Measurements from ENCODE around the gene SERAC1. TPM values are rescaled to one million over a fixed set of nuclear protein-coding genes. Genes with fewer than 3 reads are reported as not detected.
A peak's percentile ranks its signal among the peaks of the same experiment; 100 is the strongest.
"Not testable (repeated sequence)": the region's sequence is repeated elsewhere in the genome, so short reads cannot be mapped to it uniquely, and the experiment has no call there.

Gene SERAC1
- total RNA-seq, result 1 to 10 TPM; 5.1 to 6.3 TPM

DNA sequence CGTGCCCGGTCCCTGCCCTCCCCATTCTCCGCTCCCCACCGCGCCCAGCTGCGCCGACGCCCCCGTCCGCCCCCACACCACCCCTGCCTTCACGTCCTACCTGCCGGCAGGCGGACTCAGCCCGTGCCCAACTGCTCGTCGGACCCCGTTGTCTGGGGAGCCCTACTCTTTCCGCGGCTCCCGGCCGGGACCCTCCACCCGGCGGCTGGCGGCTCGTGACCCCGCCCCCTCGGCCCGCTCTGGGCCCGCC, at the start of gene SERAC1:
SERAC1 (minus strand) TSS at position 223 of the 250 bp plus-strand sequence. CDS start 9,899 bp downstream, outside the sequence.
- Mint-ChIP-seq H3K36me3 (peaks cover 9% of the 10 kb centered on the region), H3K4me3 (peak within 1 kb of the TSS; percentile 93), H3K4me1 (peaks cover 29% of the 10 kb centered on the region), H3K27me3 (no peaks in the 10 kb centered on the region), H3K9me3 (ENCODE audit: low read depth) (no peaks in the 10 kb centered on the region), H3K27ac (peak within 1 kb of the TSS; percentile 97)
- ATAC-seq (peak; percentile 64), DNase-seq (no peak)
- CTCF ChIA-PET, result interaction anchor here (1.8 kb wide), 1 partner anchor 27 kb away, joined by 4 read pairs; no protein-coding TSS in a partner anchor

DNA sequence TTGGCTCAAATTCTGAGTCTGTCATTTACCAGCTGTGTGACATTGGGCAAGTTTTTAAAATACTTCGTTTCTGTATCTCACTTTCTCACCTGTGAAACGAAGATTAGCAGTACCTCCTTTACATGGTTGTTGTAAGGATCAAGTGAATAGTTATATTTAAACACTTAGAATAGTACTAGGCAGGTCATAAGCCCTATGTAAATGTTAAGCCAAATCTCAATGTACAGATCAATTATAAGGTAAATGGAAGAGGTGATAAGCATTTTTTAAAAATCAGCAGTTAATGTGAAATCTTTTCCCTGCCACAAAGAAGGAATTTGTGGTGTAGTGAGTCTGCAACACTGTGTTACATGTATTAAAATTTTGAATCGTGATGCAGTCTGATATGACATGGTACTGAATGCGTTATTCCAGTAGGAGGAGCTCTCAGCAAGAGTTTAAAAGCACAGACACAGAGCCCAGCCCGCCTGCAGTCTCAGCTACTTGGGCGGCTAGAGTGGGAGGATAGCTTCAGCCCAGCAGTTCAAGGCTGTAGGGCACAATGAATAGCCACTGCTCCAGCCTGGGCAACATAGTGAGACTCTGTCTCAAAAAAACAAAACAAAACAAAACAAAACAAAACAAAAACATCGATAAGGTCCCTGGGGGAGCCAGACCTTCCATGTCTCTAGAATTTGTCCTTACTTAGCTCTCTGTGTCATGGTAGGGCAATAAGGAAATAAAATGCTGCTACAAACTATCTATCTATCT, 46.0 kb upstream of the SERAC1 start:
- Mint-ChIP-seq H3K4me3 (no peak overlapping the region), H3K9me3 (ENCODE audit: low read depth) (no peaks in the 10 kb centered on the region), H3K4me1 (peaks cover 22% of the 10 kb centered on the region), H3K27me3 (no peaks in the 10 kb centered on the region), H3K27ac (peak overlapping the region; percentile 36), H3K36me3 (no peaks in the 10 kb centered on the region)
- ATAC-seq, result peak; percentile 96
- peak; percentile 74 for DNase-seq
- CTCF ChIA-PET, result interaction anchor here (0.5 to 3.2 kb wide), 49 partner anchors 9 to 794 kb away, joined by 3 to 23 read pairs (median 4); partner anchors contain the start of gene DYNLT1

DNA sequence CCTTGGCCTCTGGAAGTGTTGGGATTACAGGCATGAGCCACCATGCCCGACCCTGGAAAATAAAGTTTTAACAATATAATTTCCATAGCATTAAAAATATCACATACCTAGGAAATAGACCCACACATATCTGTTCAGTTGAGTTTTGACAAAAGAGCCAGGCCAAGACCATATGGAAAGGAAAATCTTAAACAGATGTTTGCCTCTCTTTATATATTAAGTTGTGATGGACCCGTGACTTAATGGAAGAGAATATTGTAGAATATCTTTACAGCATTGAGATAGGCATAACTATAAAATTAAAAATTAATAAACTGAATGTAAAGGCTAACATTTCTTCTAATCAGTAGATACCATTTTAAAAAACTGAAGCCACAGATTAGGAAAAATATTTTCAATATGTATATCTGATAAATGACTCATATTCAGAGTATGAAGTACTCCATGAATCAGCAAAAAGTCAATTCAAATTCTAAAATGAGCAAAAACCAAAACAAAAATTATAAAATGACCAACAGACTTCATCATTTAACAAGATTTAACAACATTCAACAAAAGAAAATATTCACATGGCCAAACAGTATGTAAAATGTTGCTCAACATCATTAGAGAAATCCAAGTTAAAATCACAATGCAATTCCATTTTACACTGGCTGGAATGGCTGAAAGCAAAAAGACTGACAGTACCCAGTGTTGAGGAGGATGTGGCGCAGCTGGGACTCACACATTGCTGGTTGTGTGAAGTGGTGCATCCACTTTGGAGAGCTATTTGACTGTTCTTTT, 43.4 kb upstream of the SERAC1 start:
- Mint-ChIP-seq H3K9me3 (ENCODE audit: low read depth) (no peaks in the 10 kb centered on the region), H3K36me3 (peaks cover 4% of the 10 kb centered on the region), H3K4me3 (no peak overlapping the region), H3K4me1 (peaks cover 47% of the 10 kb centered on the region), H3K27ac (peak overlapping the region; percentile 83), H3K27me3 (no peaks in the 10 kb centered on the region)
- CTCF ChIA-PET, result interaction anchor here (0.7 to 1.6 kb wide), 4 partner anchors 10 to 21 kb away, joined by 3 to 5 read pairs (median 3); no protein-coding TSS in a partner anchor
- peak; percentile 40 for ATAC-seq
- peak; percentile 80 for DNase-seq

DNA sequence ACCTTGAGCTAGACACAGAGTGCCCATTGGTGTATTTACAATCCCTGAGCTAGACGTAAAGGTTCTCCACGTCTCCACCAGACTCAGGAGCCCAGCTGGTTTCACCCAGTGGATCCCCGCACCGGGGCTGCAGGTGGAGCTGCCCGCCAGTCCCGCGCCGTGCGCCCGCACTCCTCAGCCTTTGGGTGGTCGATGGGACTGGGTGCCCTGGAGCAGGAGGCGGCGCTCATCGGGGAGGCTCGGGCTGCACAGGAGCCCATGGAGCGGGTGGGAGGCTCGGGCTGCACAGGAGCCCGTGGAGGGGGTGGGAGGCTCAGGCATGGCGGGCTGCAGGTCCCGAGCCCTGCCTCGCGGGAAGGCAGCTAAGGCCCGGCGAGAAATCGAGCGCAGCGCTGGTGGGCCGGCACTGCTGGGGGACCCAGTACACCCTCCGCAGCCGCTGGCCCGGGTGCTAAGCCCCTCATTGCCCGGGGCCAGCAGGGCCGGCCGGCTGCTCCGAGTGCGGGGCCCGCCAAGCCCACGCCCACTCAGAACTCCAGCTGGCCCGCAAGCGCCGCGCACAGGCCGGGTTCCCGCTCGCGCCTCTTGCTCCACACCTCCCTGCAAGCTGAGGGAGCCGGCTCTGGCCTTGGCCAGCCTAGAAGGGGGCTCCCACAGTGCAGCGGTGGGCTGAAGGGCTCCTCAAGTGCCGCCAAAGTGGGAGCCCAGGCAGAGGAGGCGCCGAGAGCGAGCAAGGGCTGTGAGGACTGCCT, 41.7 kb upstream of the SERAC1 start:
- not testable (repeated sequence) for H3K27ac Mint-ChIP-seq; H3K4me3 Mint-ChIP-seq; DNase-seq; H3K36me3 Mint-ChIP-seq; ATAC-seq; H3K27me3 Mint-ChIP-seq; H3K9me3 Mint-ChIP-seq (ENCODE audit: low read depth)
- CTCF ChIA-PET, result interaction anchor here (0.6 to 1.5 kb wide), 2 partner anchors 24 to 197 kb away, joined by 3 read pairs; no protein-coding TSS in a partner anchor
- peaks cover 59% of the 10 kb centered on the region for H3K4me1 Mint-ChIP-seq

DNA sequence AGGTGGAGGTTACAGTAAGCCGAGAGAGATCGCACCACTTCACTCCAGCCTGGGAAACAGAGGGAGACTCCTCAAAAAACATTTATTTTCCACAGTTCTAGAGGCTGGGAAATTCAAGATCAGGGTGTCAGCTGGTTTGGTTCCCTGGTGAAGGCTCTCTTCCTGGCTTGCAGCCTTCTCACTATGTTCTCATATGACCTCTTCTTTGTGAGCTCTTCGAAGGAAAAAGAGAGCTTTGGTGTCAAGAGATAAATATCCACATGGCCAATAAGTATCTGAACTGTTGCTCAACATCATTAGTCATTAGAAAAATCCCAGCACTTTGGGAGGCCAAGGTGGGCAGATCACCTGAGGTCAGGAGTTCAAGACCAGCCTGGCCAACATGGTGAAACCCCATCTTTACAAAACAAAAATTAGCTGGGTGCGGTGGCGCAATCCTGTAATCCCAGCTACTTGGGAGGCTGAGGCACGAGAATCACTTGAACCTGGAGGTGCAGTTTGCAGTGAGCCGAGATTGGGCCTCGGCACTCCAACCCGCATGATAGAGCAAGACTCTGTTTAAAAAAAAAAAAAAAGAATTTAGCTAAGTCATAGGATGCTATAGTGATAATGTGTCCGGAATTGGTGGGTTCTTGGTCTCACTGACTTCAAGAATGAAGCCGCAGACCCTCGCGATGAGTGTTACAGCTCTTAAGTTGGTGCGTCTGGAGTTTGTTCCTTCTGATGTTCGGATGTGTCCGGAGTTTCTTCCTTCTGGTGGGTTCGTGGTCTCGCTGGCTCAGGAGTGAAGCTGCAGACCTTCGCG, 40.4 kb upstream of the SERAC1 start:
- not testable (repeated sequence) for H3K9me3 Mint-ChIP-seq (ENCODE audit: low read depth); H3K36me3 Mint-ChIP-seq; DNase-seq; H3K27me3 Mint-ChIP-seq; ATAC-seq
- peaks cover 52% of the 10 kb centered on the region for H3K4me1 Mint-ChIP-seq
- peak overlapping the region; percentile 91 for H3K27ac Mint-ChIP-seq
- H3K4me3 Mint-ChIP-seq, result peak overlapping the region; percentile 19
- CTCF ChIA-PET, result interaction anchor here (0.9 to 1.5 kb wide), 4 partner anchors 25 to 436 kb away, joined by 3 read pairs; partner anchors contain the start of gene DYNLT1

DNA sequence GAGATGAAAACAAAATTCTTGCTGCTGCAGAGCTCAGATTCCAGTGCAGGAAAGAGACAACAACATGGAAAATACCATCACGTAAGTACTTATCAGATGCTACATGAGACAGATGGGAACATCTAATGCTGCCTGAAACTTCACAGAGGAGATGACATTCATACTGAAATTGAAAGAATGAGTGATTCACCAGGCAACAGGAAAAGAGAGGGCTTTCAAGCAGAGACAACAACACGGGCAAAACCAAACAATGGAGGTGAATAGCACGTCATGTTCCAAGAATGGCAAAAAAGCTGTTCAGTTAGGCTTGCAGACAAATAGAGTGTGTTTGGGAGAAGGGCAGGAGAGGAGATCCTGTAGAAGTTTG, 39.3 kb upstream of the SERAC1 start:
- CTCF ChIA-PET, result interaction anchor here (1.1 to 2.7 kb wide), 3 partner anchors 13 to 83 kb away, joined by 3 to 5 read pairs (median 4); no protein-coding TSS in a partner anchor
- Mint-ChIP-seq H3K36me3 (peaks cover 4% of the 10 kb centered on the region), H3K4me1 (peaks cover 52% of the 10 kb centered on the region), H3K27me3 (no peaks in the 10 kb centered on the region), H3K4me3 (peak overlapping the region; percentile 56), H3K27ac (peak overlapping the region; percentile 91), H3K9me3 (ENCODE audit: low read depth) (no peaks in the 10 kb centered on the region)
- peak; percentile 73 for DNase-seq
- ATAC-seq, result peak; percentile 94

DNA sequence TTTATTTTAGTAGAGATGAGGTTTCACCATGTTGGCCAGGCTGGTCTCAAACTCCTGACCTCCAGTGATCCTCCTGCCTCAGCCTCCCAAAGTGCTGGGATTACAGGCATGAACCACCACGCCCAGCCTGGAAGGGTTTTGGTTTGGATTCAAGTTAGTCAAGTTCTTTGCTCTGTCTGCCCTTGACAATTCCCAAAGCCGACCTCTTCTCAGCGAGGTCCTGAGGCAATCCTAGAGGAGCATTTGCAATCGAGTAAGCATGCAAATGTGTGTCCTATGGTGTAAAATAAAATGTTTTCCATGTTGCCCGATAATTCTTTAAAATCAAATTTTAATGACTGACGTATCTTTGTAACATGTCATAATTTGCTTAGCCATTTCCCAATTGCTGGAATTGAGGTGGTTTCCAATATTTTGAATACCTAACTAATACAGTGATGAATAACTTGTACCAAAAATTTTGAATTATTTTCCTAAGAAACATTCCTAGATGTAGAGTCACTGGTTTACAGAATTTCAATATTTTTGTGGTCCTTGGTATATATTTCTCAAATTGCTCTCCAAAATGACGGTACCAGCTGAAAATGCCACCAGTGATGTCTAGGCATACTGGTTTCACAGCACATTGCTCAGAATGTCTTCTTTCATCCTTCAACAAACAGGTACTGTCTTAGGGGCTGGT, 38.8 kb upstream of the SERAC1 start:
- CTCF ChIA-PET, result interaction anchor here (1.1 to 2.7 kb wide), 7 partner anchors 7 to 181 kb away, joined by 3 to 8 read pairs (median 5); no protein-coding TSS in a partner anchor
- Mint-ChIP-seq H3K4me1 (peaks cover 49% of the 10 kb centered on the region), H3K4me3 (peak overlapping the region; percentile 56), H3K27ac (peak overlapping the region; percentile 91), H3K9me3 (ENCODE audit: low read depth) (no peaks in the 10 kb centered on the region), H3K36me3 (peaks cover 4% of the 10 kb centered on the region), H3K27me3 (no peaks in the 10 kb centered on the region)
- ATAC-seq (no peak), DNase-seq (no peak)

DNA sequence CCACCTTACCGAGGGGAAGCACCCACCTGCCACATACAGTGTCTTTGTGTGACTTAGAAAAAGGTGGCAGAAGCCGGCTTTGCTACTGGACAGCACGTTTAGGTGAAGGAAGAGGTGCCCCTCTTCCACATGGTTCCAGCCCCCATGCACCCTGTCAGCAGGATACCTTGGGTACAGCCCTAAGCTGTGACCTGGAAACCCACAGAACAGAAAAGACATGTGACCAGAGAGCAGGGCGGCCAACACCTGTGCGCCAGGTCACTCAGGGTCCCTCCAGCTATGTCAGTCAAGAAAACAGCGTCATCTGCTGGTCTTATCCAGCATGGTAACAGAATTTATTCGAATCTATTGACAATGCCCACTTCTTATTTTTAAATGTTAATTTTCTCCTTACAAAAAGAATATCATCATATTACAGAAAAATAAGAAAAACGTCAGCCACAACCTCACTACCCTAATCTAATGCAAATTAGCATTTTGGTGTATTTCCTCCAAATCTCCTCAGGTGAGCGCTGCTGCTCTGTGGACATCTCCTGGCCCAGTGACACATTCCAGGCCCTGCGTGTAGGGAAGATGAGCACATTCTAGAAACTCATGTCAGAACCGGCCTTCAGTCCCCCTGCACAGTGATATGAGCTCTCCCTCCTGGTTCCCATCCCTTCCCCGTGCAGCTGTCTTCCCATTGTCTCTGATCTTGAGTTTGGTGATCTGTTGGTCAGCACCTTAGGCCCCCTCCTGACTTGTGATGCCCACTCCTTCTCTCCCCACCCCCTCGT, 37.3 kb upstream of the SERAC1 start:
- H3K9me3 Mint-ChIP-seq (ENCODE audit: low read depth), result no peaks in the 10 kb centered on the region
- H3K27me3 Mint-ChIP-seq, result no peaks in the 10 kb centered on the region
- DNase-seq (no peak), ATAC-seq (no peak)
- H3K27ac Mint-ChIP-seq, result no peak overlapping the region
- CTCF ChIA-PET, result interaction anchor here (1.1 to 2.7 kb wide), 10 partner anchors 9 to 485 kb away, joined by 3 to 8 read pairs (median 5); no protein-coding TSS in a partner anchor
- H3K4me3 Mint-ChIP-seq, result no peak overlapping the region
- H3K36me3 Mint-ChIP-seq, result peaks cover 4% of the 10 kb centered on the region
- H3K4me1 Mint-ChIP-seq, result peaks cover 47% of the 10 kb centered on the region

DNA sequence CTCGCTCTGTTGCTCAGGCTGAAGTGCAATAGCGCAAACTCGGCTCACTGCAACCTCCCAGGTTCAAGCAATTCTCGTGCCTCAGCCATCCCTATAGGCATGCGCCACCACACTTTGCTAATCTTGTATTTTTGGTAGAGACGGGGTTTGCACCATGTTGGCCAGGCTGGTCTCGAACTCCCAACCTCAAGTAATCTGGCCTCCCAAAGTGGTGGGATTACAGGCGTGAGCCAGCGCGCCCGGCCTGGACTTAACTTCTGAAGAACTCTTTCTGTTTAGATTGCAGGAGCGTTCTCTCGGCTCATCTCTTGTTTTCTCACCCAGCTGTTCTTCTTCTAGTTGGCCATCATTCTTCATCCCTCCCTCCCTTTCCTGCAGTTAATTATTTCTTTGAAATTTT, 30.4 kb upstream of the SERAC1 start:
- H3K36me3 Mint-ChIP-seq, result peaks cover 3% of the 10 kb centered on the region
- ATAC-seq (no peak), DNase-seq (no peak)
- peaks cover 7% of the 10 kb centered on the region for H3K4me1 Mint-ChIP-seq
- no peaks in the 10 kb centered on the region for H3K27me3 Mint-ChIP-seq
- CTCF ChIA-PET, result interaction anchor here (1.3 kb wide), 1 partner anchor 16 kb away, joined by 3 read pairs; no protein-coding TSS in a partner anchor
- H3K9me3 Mint-ChIP-seq (ENCODE audit: low read depth), result no peaks in the 10 kb centered on the region
- H3K4me3 Mint-ChIP-seq, result no peak overlapping the region
- H3K27ac Mint-ChIP-seq, result no peak overlapping the region

DNA sequence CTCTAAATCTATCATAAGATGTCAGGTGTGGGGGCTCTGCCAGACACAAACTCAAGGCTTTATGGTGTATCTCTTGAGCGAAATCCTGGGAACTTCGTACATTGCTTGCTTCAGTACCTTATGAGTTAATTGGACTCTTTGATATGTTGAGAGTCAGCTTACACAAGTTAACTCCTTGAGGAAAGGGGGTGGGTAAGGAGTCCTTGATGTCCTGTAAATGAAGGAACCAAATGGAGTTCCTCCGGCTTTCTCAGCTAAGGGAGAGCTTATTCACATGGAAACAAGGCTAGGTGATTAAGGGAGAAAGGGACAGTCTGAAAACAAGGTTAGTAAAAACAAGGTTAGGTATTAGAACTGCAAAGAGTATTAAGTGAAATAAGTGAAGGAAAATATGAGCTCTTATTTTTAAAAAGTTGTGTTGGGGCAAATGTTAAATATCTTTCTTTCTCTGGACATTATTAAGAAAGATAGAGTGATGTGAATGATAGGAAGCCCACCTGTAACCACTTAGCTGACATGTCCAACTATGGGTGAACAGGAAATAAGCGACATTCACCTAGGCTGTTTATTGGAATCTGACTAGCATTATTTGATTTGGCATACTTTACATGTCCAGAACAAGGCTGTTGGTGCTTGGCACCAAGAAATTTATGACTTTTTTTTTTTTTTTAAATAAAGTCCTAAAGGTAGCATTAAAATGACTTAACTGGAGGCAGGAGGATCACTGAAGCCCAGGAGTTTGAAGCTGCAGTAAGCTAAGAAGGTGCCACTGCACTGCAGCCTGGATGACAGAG, 26.6 kb upstream of the SERAC1 start:
- CTCF ChIA-PET, result interaction anchor here (0.6 to 1.3 kb wide), 5 partner anchors 10 to 1660 kb away, joined by 3 to 4 read pairs (median 3); partner anchors contain the start of genes GTF2H5 and SERAC1
- ATAC-seq, result no peak
- Mint-ChIP-seq H3K36me3 (peaks cover 13% of the 10 kb centered on the region), H3K27ac (no peak overlapping the region), H3K27me3 (no peaks in the 10 kb centered on the region), H3K9me3 (ENCODE audit: low read depth) (no peaks in the 10 kb centered on the region), H3K4me1 (no peaks in the 10 kb centered on the region), H3K4me3 (no peak overlapping the region)
- DNase-seq, result no peak

DNA sequence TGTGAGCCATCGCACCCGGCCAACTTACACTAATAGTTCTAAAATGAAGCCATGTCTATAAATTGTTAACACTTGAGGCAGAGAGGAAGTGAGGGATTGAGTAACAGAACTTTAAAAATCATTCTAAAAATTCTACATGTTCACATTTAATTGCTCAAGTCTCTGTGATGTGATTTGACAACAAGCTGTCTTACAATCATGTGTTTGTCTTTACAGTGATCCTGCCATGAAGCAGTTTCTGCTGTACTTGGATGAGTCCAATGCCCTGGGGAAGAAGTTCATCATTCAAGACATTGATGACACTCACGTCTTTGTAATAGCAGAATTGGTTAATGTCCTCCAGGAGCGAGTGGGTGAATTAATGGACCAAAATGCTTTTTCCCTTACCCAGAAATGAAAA, 23.7 kb upstream of the SERAC1 start:
- no peaks in the 10 kb centered on the region for H3K4me1 Mint-ChIP-seq
- H3K9me3 Mint-ChIP-seq (ENCODE audit: low read depth), result no peaks in the 10 kb centered on the region
- DNase-seq (no peak), ATAC-seq (no peak)
- H3K27me3 Mint-ChIP-seq, result no peaks in the 10 kb centered on the region
- CTCF ChIA-PET, result interaction anchor here (1.5 kb wide), 1 partner anchor 14 kb away, joined by 4 read pairs; no protein-coding TSS in a partner anchor
- H3K36me3 Mint-ChIP-seq, result peaks cover 21% of the 10 kb centered on the region
- H3K27ac Mint-ChIP-seq, result no peak overlapping the region
- no peak overlapping the region for H3K4me3 Mint-ChIP-seq

Data from activated CD8-positive, alpha-beta memory T cell treated with anti-CD3 and anti-CD28 coated beads, Interleukin-2, amount 10 ng/mL, durations not matched to agents 7 days and 5 days (primary cell).